H1 (cell line): ENCODE results near the gene IL17RD. TPM values are rescaled to one million over a fixed set of nuclear protein-coding genes. Genes with fewer than 3 reads are reported as not detected.
A peak's percentile ranks its signal among the peaks of the same experiment; 100 is the strongest.

Experiments
- CTCF ChIA-PET: fragments of 300-600 bp; sonication (Branson Sonifier 250); formaldehyde crosslinking; loops from one replicate; lab custom pipeline; 2021; ENCODE audit not compliant: partially characterized antibody; lab: Charles Lee
- POLR2A ChIA-PET: fragments of 300-600 bp; sonication (Branson Sonifier 250); formaldehyde crosslinking; loops from one replicate; lab custom pipeline; 2021; ENCODE audit warnings: inconsistent platforms; ENCODE audit not compliant: partially characterized antibody; lab: Charles Lee
- DNase-seq, 2 experiments: peaks; one replicate each; pipeline versions ENCODE4 v3.0.0 to v3.0.0-alpha.2; 2010 to 2022; ENCODE audit warnings: low spot score in 2 of 2, low read depth in 1 of 2, mixed read lengths in 1 of 2
- FAIRE-seq: peaks from 2 replicates; lab custom pipeline; 2011; peaks lifted over from hg19 to GRCh38; lab: Jason Lieb, UNC
- H2AFZ ChIP-seq: 2 replicates; pipeline ENCODE4 v1.8.1; 2012; ENCODE audit warnings: low read length, inconsistent platforms
- H2AK5ac ChIP-seq: 2 replicates; pipeline ENCODE4 v1.6.1; 2013; ENCODE audit warnings: low read depth, low read length
- H2BK120ac ChIP-seq: replicated peaks from 2 replicates; pipeline ENCODE3; 2013; ENCODE audit warnings: low read depth, low read length, inconsistent platforms
- H2BK12ac ChIP-seq: 2 replicates; pipeline ENCODE4 v1.6.1; 2013; ENCODE audit warnings: low read depth, low read length
- H2BK15ac ChIP-seq: 2 replicates; pipeline ENCODE4 v1.6.1; 2013; ENCODE audit warnings: low read length
- H2BK20ac ChIP-seq: 2 replicates; pipeline ENCODE4 v1.6.1; 2013; ENCODE audit warnings: low read length
- H2BK5ac ChIP-seq: 2 replicates; pipeline ENCODE4 v1.6.1; 2013; ENCODE audit warnings: low read depth, low read length
- H3K14ac ChIP-seq: 2 replicates; pipeline ENCODE4 v1.6.1; 2013; ENCODE audit warnings: inconsistent platforms; ENCODE audit not compliant: insufficient read length
- H3K18ac ChIP-seq: 2 replicates; pipeline ENCODE4 v1.6.1; 2013; ENCODE audit warnings: low read length; ENCODE audit errors: extremely low read depth
- H3K23ac ChIP-seq: 2 replicates; pipeline ENCODE4 v1.6.1; 2013; ENCODE audit warnings: inconsistent platforms; ENCODE audit not compliant: insufficient read length
- H3K23me2 ChIP-seq: 2 replicates; pipeline ENCODE4 v1.6.1; 2013; ENCODE audit warnings: low read depth, low read length
- H3K27ac ChIP-seq: 2 replicates; pipeline ENCODE4 v1.6.1; 2011; ENCODE audit warnings: low read depth, low read length, inconsistent platforms
- H3K27me3 ChIP-seq, 4 experiments: replicated peaks in 1 of 4; 1 replicate in 1 of 4; 2 replicates in 3 of 4; pipeline versions ENCODE4 v1.6.1 to v1.8.1; 2011 to 2013; ENCODE audit warnings: low read length in 3 of 4, mild to moderate bottlenecking in 3 of 4, inconsistent platforms in 2 of 4, mixed read lengths in 2 of 4, moderate library complexity in 1 of 4; ENCODE audit not compliant: control insufficient read depth in 3 of 4, insufficient read depth in 3 of 4; ENCODE audit errors: extremely low read depth in 1 of 4
- H3K36me3 ChIP-seq, 4 experiments: 2 replicates each; pipeline versions ENCODE4 v1.6.1 to v1.8.1; 2011 to 2013; ENCODE audit warnings: mild to moderate bottlenecking in 4 of 4, low read length in 3 of 4, moderate library complexity in 2 of 4, control low read depth in 1 of 4, inconsistent platforms in 1 of 4; ENCODE audit not compliant: insufficient read depth in 4 of 4, control insufficient read depth in 2 of 4
- H3K4ac ChIP-seq: replicated peaks from 2 replicates; pipeline ENCODE3; 2013; ENCODE audit warnings: low read length, low read depth, mixed read lengths, inconsistent platforms; ENCODE audit not compliant: insufficient read length
- H3K4me1 ChIP-seq, 4 experiments: replicated peaks in 1 of 4; 1 replicate in 1 of 4; 2 replicates in 3 of 4; pipeline versions ENCODE4 v1.6.1 to v1.8.1; 2011 to 2013; ENCODE audit warnings: low read length in 3 of 4, inconsistent platforms in 2 of 4, mixed read lengths in 1 of 4; ENCODE audit not compliant: insufficient read depth in 4 of 4, control insufficient read depth in 3 of 4
- H3K4me2 ChIP-seq, 2 experiments: 2 replicates each; pipeline versions ENCODE4 v1.6.1 to v1.8.1; 2011 to 2013; ENCODE audit warnings: low read depth in 2 of 2, low read length in 2 of 2, control low read depth in 1 of 2, inconsistent platforms in 1 of 2, mild to moderate bottlenecking in 1 of 2; ENCODE audit not compliant: insufficient read depth in 1 of 2
- H3K4me3 ChIP-seq, 4 experiments: fragments of 200-600, 300-600 bp in 1 of 4; sonication (generic), shearing (Covaris generic), sonication (Bioruptor Twin) in 1 of 4; 2 replicates each; pipeline versions ENCODE4 v1.5.1 to v1.8.1; 2011 to 2016; ENCODE audit warnings: low read length in 4 of 4, low read depth in 3 of 4, control low read depth in 2 of 4, inconsistent platforms in 2 of 4, mild to moderate bottlenecking in 2 of 4, mixed read lengths in 1 of 4, moderate library complexity in 1 of 4; ENCODE audit not compliant: insufficient read depth in 2 of 4; ENCODE audit errors: extremely low read depth in 1 of 4
- H3K56ac ChIP-seq: replicated peaks from 2 replicates; pipeline ENCODE3; 2013; ENCODE audit warnings: low read depth, mild to moderate bottlenecking, mixed read lengths, low read length, inconsistent platforms; ENCODE audit not compliant: insufficient read length
- H3K79me1 ChIP-seq: 2 replicates; pipeline ENCODE4 v1.6.1; 2013; ENCODE audit warnings: low read depth, low read length, control low read depth
- H3K79me2 ChIP-seq, 2 experiments: 2 replicates each; pipeline versions ENCODE4 v1.6.1 to v1.8.1; 2012 to 2013; ENCODE audit warnings: low read length in 2 of 2, mild to moderate bottlenecking in 2 of 2, inconsistent platforms in 1 of 2; ENCODE audit not compliant: insufficient read depth in 2 of 2, control insufficient read depth in 1 of 2
- H3K9ac ChIP-seq, 4 experiments: replicated peaks in 1 of 4; 1 replicate in 1 of 4; 2 replicates in 3 of 4; pipeline versions ENCODE4 v1.6.1 to v1.8.1; 2011 to 2013; ENCODE audit warnings: low read depth in 3 of 4, low read length in 3 of 4, control low read depth in 2 of 4, mild to moderate bottlenecking in 2 of 4, moderate library complexity in 2 of 4, inconsistent platforms in 1 of 4; ENCODE audit errors: extremely low read depth in 1 of 4
- H3K9me3 ChIP-seq, 2 experiments: 2 replicates each; pipeline versions ENCODE4 v1.6.1 to v1.8.1; 2012 to 2013; ENCODE audit warnings: mild to moderate bottlenecking in 2 of 2, moderate library complexity in 2 of 2, control low read depth in 1 of 2, inconsistent platforms in 1 of 2, low read depth in 1 of 2, low read length in 1 of 2, mixed read lengths in 1 of 2; ENCODE audit not compliant: insufficient read depth in 2 of 2
- H4K20me1 ChIP-seq, 2 experiments: replicated peaks in 1 of 2; 2 replicates each; pipeline versions ENCODE3 to v1.8.1; 2011 to 2013; ENCODE audit warnings: inconsistent platforms in 2 of 2, low read length in 2 of 2, mild to moderate bottlenecking in 1 of 2; ENCODE audit not compliant: insufficient read depth in 2 of 2, control insufficient read depth in 1 of 2
- H4K5ac ChIP-seq: 2 replicates; pipeline ENCODE4 v1.6.1; 2013; ENCODE audit warnings: low read length, low read depth, mixed read lengths, inconsistent platforms; ENCODE audit not compliant: insufficient read length
- H4K8ac ChIP-seq: 2 replicates; pipeline ENCODE4 v1.8.0; 2013; ENCODE audit warnings: mild to moderate bottlenecking, moderate library complexity, low read length, inconsistent platforms; ENCODE audit not compliant: insufficient read depth; ENCODE audit errors: extremely low read depth
- H4K91ac ChIP-seq: replicated peaks from 2 replicates; pipeline ENCODE3; 2013; ENCODE audit warnings: low read length, mixed read lengths, inconsistent platforms; ENCODE audit not compliant: insufficient read length
- KDM1A ChIP-seq: fragments of 200-600, 300-600 bp; sonication (generic); IDR thresholded peaks from 2 replicates; pipeline ENCODE4 v1.7.1; 2016; ENCODE audit warnings: mild to moderate bottlenecking, low read length, borderline replicate concordance
- WGBS, 2 experiments: shearing (Covaris generic) in 1 of 2; methylation state at CpG; one replicate each; pipeline versions ENCODE4 v1.1.6 to v1.1.7; 2013 to 2015; ENCODE audit warnings: low lambda C conversion rate in 2 of 2, mixed read lengths in 2 of 2, inconsistent platforms in 1 of 2, low coverage in 1 of 2, missing lambda C conversion rate in 1 of 2; ENCODE audit not compliant: insufficient replicate concordance in 2 of 2, insufficient coverage in 1 of 2, insufficient read length in 1 of 2; ENCODE audit errors: extremely low coverage in 1 of 2, missing lambda C conversion rate in 1 of 2; 5-methylcytosine and 5-hydroxymethylcytosine counted together
- polyA plus RNA-seq, 7 experiments: library from polyadenylated mRNA; depleted of rRNA in 3 of 7; stranded (reverse) in 5 of 7; unstranded in 2 of 7; fragments of >200 nt in 5 of 7; fragments of 200-250 nt in 2 of 7; gene quantifications; 1 replicate in 5 of 7; 2 replicates in 1 of 7; 4 replicates in 1 of 7; pipeline versions ENCODE4 v1.2.1 to v1.2.3, GENCODE V29; 2011 to 2013; ENCODE audit warnings: missing spikeins in 2 of 7, mixed read lengths in 2 of 7
- total RNA-seq: library from RNA; stranded (reverse); fragmentation: NEBNext Ultra II Directional; extraction: Animal tissue kit (Norgen Biotek cat#: 25700); gene quantifications from 2 replicates; pipeline ENCODE4 v1.2.1, GENCODE V29; 2021
- TF ChIP-seq, protein P1 (sequence below), 3 experiments: IDR thresholded peaks; 1 replicate in 2 of 3; 2 replicates in 1 of 3; pipeline versions ENCODE4 v1.5.1 to v1.6.1; 2011; ENCODE audit warnings: low read length in 3 of 3, mild to moderate bottlenecking in 3 of 3, inconsistent platforms in 2 of 3, low read depth in 1 of 3, moderate library complexity in 1 of 3; ENCODE audit not compliant: insufficient read depth in 1 of 3; ENCODE audit errors: control extremely low read depth in 1 of 3

IL17RD gene
- total and polyA plus RNA-seq, 2 of the 8 experiments (the other 6 are each of a cell fraction or from before 2014, with no cell fraction given), result 10.9 to 48.9 TPM

GRCh38 chr3:57087361-57088092 lies 77.6 kb downstream of the IL17RD start:
- TF ChIP-seq, protein P1, sequence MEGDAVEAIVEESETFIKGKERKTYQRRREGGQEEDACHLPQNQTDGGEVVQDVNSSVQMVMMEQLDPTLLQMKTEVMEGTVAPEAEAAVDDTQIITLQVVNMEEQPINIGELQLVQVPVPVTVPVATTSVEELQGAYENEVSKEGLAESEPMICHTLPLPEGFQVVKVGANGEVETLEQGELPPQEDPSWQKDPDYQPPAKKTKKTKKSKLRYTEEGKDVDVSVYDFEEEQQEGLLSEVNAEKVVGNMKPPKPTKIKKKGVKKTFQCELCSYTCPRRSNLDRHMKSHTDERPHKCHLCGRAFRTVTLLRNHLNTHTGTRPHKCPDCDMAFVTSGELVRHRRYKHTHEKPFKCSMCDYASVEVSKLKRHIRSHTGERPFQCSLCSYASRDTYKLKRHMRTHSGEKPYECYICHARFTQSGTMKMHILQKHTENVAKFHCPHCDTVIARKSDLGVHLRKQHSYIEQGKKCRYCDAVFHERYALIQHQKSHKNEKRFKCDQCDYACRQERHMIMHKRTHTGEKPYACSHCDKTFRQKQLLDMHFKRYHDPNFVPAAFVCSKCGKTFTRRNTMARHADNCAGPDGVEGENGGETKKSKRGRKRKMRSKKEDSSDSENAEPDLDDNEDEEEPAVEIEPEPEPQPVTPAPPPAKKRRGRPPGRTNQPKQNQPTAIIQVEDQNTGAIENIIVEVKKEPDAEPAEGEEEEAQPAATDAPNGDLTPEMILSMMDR (IDR thresholded peaks at IDR 0.05; ENCODE audit: control extremely low read depth in 1 of 3, insufficient read depth in 1 of 3, low read depth in 1 of 3, low read length in 3 of 3), result no peak
- peak; percentile 86 for TF ChIP-seq KDM1A
- 94% methylated on average over 1 of the region's 1 CpG; no CpG with 5 or more reads in 1 of the 2 experiments for WGBS, 2 experiments
- Histone ChIP-seq H3K9me3 (no peaks in the 10 kb centered on the region), H2BK5ac (no peak overlapping the region), H3K79me1 (no peaks in the 10 kb centered on the region; the same call in 1 of the 2 replicates), H4K20me1 (no peaks in the 10 kb centered on the region), H2BK120ac (no peak overlapping the region), H3K36me3 (no peaks in the 10 kb centered on the region), H4K8ac (no peak overlapping the region), H3K9ac (no peak overlapping the region), H4K5ac (no peak overlapping the region), H2BK15ac (no peak overlapping the region), H2BK12ac (no peak overlapping the region), H3K14ac (no peak overlapping the region), H3K4me3 (no peak overlapping the region), H3K4me1 (no peaks in the 10 kb centered on the region; a peak in 2 of 7 replicates), H3K27ac (no peak overlapping the region), H3K23me2 (no peaks in the 10 kb centered on the region), H3K79me2 (no peaks in the 10 kb centered on the region), H3K4me2 (no peak overlapping the region), H2BK20ac (no peak overlapping the region), H2AFZ (no peak overlapping the region), H3K4ac (no peak overlapping the region), H3K18ac (no peak overlapping the region), H3K23ac (no peak overlapping the region), H3K27me3 (no peaks in the 10 kb centered on the region), H4K91ac (no peak overlapping the region), H2AK5ac (no peak overlapping the region), H3K56ac (no peak overlapping the region)
- DNase-seq, result no peak
- FAIRE-seq, result no peak
- CTCF ChIA-PET, result interaction anchor here (0.6 to 3.1 kb wide), 14 partner anchors 10 to 266 kb away, joined by 3 to 16 read pairs (median 5); no protein-coding TSS in a partner anchor
- POLR2A ChIA-PET, result interaction anchor here (1.2 kb wide), 1 partner anchor 8 kb away, joined by 6 read pairs; no protein-coding TSS in a partner anchor
